ENCODE results near the gene SH3GLB2. TPM values are rescaled to one million over a fixed set of nuclear protein-coding genes. Genes with fewer than 3 reads are reported as not detected.

The SH3GLB2 gene
- total and polyA plus RNA-seq, 2 donors (not counting 1 experiment from before 2014, with no cell fraction given) = 27.3 to 42.3 TPM

DNA sequence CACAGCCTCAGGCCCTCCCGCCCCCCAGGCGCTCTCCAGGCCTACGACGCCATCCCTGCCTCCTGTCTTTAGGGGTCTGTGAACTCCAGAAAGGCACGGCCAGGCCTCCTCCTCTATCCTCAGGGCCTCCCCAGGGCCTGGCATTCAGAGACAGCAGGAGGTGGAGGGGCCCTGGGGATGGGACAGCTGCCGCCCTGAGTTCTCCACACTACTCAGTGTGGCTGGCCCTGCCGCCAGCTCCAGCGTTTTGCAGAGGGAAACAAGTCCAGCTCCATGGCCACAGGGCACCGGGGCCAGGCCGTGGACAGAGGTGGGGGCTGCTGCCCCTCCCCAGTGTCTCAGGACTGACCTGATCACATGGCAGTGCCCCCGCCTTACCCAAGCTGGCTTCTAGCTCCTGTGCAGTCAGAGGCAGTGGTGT lies 16.4 kb downstream of the SH3GLB2 start:
- no peak for DNase-seq (ENCODE audit: low read depth in 2 of 2)
- H3K36me3 ChIP-seq (ENCODE audit: control insufficient read depth, insufficient read depth, low read length) = peaks cover 13% of the 10 kb centered on the region

DNA sequence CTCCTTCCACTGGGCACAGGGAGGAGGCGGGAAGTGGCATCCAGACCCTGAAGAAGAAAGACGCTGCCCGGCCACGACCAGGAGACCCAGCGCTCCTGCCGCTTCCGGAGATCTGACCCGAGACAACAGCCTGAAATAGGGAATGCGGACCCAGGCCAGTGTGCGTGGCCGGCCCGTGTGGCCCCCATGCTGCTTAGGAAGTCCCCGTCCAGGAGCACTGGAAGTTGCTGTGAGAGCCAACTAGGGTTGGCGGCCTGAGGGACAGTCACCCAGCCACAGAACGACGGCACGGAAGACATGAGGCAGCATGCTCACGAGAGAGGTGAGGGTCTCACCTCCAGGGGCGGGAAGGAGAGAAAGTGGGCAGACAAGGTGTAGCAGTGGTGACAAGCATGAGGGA lies 17.0 kb downstream of the SH3GLB2 start:
- no peaks in the 10 kb centered on the region for H4K20me1 ChIP-seq (ENCODE audit: control insufficient read depth, extremely low read depth, insufficient read depth, low read length)
- H3K27me3 ChIP-seq (ENCODE audit: control insufficient read depth, insufficient read depth, low read length) = no peaks in the 10 kb centered on the region
- H3K4me1 ChIP-seq (ENCODE audit: control insufficient read depth, extremely low read depth, insufficient read depth, low read length) = peaks cover 3% of the 10 kb centered on the region
- peaks cover 17% of the 10 kb centered on the region for H3K36me3 ChIP-seq (ENCODE audit: control insufficient read depth, insufficient read depth, low read length)
- H3K9me3 ChIP-seq (ENCODE audit: control insufficient read depth, insufficient read depth, low read depth, low read length) = no peaks in the 10 kb centered on the region
- no peak for DNase-seq (ENCODE audit: low read depth in 2 of 2)
- no peaks in the 10 kb centered on the region for H3K79me2 ChIP-seq (ENCODE audit: control insufficient read depth, insufficient read depth, low read length)
- H3K4me3 ChIP-seq (replicated peaks in 1 of 4; ENCODE audit: control extremely low read depth in 1 of 4, insufficient read depth in 1 of 4, low read depth in 3 of 4, low read length in 4 of 4) = no peak overlapping the region
- H3K9ac ChIP-seq (ENCODE audit: insufficient read depth, low read length) = no peak overlapping the region
- H2AFZ ChIP-seq (ENCODE audit: low read length) = no peak overlapping the region
- H3K27ac ChIP-seq (ENCODE audit: insufficient read depth, low read length) = no peak overlapping the region
- TF ChIP-seq EZH2 (IDR thresholded peaks at IDR 0.05; ENCODE audit: low read length, missing control alignments) = no peak
- TF ChIP-seq, protein P1, sequence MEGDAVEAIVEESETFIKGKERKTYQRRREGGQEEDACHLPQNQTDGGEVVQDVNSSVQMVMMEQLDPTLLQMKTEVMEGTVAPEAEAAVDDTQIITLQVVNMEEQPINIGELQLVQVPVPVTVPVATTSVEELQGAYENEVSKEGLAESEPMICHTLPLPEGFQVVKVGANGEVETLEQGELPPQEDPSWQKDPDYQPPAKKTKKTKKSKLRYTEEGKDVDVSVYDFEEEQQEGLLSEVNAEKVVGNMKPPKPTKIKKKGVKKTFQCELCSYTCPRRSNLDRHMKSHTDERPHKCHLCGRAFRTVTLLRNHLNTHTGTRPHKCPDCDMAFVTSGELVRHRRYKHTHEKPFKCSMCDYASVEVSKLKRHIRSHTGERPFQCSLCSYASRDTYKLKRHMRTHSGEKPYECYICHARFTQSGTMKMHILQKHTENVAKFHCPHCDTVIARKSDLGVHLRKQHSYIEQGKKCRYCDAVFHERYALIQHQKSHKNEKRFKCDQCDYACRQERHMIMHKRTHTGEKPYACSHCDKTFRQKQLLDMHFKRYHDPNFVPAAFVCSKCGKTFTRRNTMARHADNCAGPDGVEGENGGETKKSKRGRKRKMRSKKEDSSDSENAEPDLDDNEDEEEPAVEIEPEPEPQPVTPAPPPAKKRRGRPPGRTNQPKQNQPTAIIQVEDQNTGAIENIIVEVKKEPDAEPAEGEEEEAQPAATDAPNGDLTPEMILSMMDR (conservative IDR thresholded peaks at IDR 0.05 in 1 of 2, IDR thresholded peaks at IDR 0.05 in 1 of 2; ENCODE audit: low read depth in 1 of 2, low read length in 2 of 2) = no peak
- H3K4me2 ChIP-seq (ENCODE audit: extremely low read depth, insufficient read depth, low read length) = no peak overlapping the region

More for the DNA sequence above, 16.4 kb downstream of the SH3GLB2 start:
- H3K4me1 ChIP-seq (ENCODE audit: control insufficient read depth, extremely low read depth, insufficient read depth, low read length) = no peaks in the 10 kb centered on the region
- H3K79me2 ChIP-seq (ENCODE audit: control insufficient read depth, insufficient read depth, low read length) = no peaks in the 10 kb centered on the region
- no peaks in the 10 kb centered on the region for H4K20me1 ChIP-seq (ENCODE audit: control insufficient read depth, extremely low read depth, insufficient read depth, low read length)
- no peak overlapping the region for H3K4me3 ChIP-seq (replicated peaks in 1 of 4; ENCODE audit: control extremely low read depth in 1 of 4, insufficient read depth in 1 of 4, low read depth in 3 of 4, low read length in 4 of 4)
- H3K9ac ChIP-seq (ENCODE audit: insufficient read depth, low read length) = no peak overlapping the region
- TF ChIP-seq, protein P1 (conservative IDR thresholded peaks at IDR 0.05 in 1 of 2, IDR thresholded peaks at IDR 0.05 in 1 of 2; ENCODE audit: low read depth in 1 of 2, low read length in 2 of 2) = no peak
- no peak overlapping the region for H3K4me2 ChIP-seq (ENCODE audit: extremely low read depth, insufficient read depth, low read length)
- H3K27me3 ChIP-seq (ENCODE audit: control insufficient read depth, insufficient read depth, low read length) = no peaks in the 10 kb centered on the region
- no peak overlapping the region for H3K27ac ChIP-seq (ENCODE audit: insufficient read depth, low read length)
- no peaks in the 10 kb centered on the region for H3K9me3 ChIP-seq (ENCODE audit: control insufficient read depth, insufficient read depth, low read depth, low read length)
- no peak overlapping the region for H2AFZ ChIP-seq (ENCODE audit: low read length)

DNA sequence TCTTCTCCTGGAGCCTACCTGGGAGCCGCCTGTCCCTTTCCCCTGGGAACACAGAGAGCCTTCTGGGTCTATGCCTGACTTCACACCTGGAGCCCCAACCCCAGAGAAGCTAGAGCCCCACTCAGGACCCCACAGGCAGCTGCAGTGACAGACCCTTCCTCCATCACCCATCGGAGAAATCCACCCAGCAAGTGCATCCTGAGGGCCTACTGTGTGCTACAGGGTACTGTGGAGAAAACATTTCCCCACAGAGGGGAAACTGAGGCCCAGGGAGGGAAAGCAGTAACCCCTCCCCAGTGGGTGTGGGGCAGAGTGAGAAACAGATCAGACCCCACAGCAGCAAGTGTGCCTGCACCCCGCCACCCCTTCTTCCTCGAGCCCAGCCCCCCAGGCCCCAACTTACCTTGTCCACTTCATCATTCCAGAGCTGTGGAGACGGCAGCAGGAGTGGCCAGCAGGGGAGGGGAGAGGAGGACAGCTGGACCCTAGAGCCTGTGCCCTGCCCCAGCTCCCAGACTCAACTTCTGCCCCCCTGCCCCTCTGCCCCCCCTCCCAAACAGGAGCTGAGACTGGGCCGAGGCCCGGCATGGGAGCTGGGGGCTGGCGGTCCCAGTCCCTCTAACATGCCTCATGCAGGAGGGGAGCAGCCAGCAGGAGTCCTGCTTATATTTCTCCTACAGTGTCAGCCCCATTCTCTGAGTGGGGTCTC lies 17.7 kb downstream of the SH3GLB2 start:
- Histone ChIP-seq H3K9ac (ENCODE audit: insufficient read depth, low read length) (no peak overlapping the region), H3K4me3 (replicated peaks in 1 of 4; ENCODE audit: control extremely low read depth in 1 of 4, insufficient read depth in 1 of 4, low read depth in 3 of 4, low read length in 4 of 4) (no peak overlapping the region), H3K9me3 (ENCODE audit: control insufficient read depth, insufficient read depth, low read depth, low read length) (no peaks in the 10 kb centered on the region), H2AFZ (ENCODE audit: low read length) (no peak overlapping the region), H3K27me3 (ENCODE audit: control insufficient read depth, insufficient read depth, low read length) (no peaks in the 10 kb centered on the region), H3K27ac (ENCODE audit: insufficient read depth, low read length) (no peak overlapping the region), H4K20me1 (ENCODE audit: control insufficient read depth, extremely low read depth, insufficient read depth, low read length) (no peaks in the 10 kb centered on the region), H3K4me1 (ENCODE audit: control insufficient read depth, extremely low read depth, insufficient read depth, low read length) (peaks cover 3% of the 10 kb centered on the region), H3K4me2 (ENCODE audit: extremely low read depth, insufficient read depth, low read length) (no peak overlapping the region), H3K79me2 (ENCODE audit: control insufficient read depth, insufficient read depth, low read length) (no peaks in the 10 kb centered on the region), H3K36me3 (ENCODE audit: control insufficient read depth, insufficient read depth, low read length) (peaks cover 19% of the 10 kb centered on the region)
- TF ChIP-seq, protein P1 (conservative IDR thresholded peaks at IDR 0.05 in 1 of 2, IDR thresholded peaks at IDR 0.05 in 1 of 2; ENCODE audit: low read depth in 1 of 2, low read length in 2 of 2) = no peak
- TF ChIP-seq EZH2 (IDR thresholded peaks at IDR 0.05; ENCODE audit: low read length, missing control alignments) = no peak
- no peak for DNase-seq (ENCODE audit: low read depth in 2 of 2)
